Mesenchymal stem cell (in vitro differentiated cells and primary cell): ENCODE measurements around the gene RAD21L1. TPM values are rescaled to one million over a fixed set of nuclear protein-coding genes. Genes with fewer than 3 reads are reported as not detected.
A peak's percentile ranks its signal among the peaks of the same experiment; 100 is the strongest.

Experiments
- DNase-seq: peaks from one replicate; pipeline ENCODE4 v3.0.0-alpha.2; 2013
- H2AFZ ChIP-seq: one replicate; pipeline ENCODE4 v1.6.1; 2013; ENCODE audit warnings: low read depth, mild to moderate bottlenecking, control low read depth, inconsistent platforms, low read length, moderate library complexity
- H2AK5ac ChIP-seq: 2 replicates; pipeline ENCODE4 v1.6.1; 2013; ENCODE audit warnings: low read length, moderate library complexity, mild to moderate bottlenecking, inconsistent platforms; ENCODE audit not compliant: severe bottlenecking
- H2BK120ac ChIP-seq: one replicate; pipeline ENCODE4 v1.6.1; 2013; ENCODE audit warnings: low read depth, mild to moderate bottlenecking, inconsistent platforms, low read length, moderate library complexity
- H2BK12ac ChIP-seq, 2 experiments: one replicate each; pipeline ENCODE4 v1.6.1; 2013; ENCODE audit warnings: inconsistent platforms in 2 of 2, low read length in 2 of 2, mild to moderate bottlenecking in 2 of 2, moderate library complexity in 2 of 2, control low read depth in 1 of 2
- H2BK15ac ChIP-seq: one replicate; pipeline ENCODE4 v1.6.1; 2013; ENCODE audit warnings: mild to moderate bottlenecking, low read depth, inconsistent platforms; ENCODE audit not compliant: poor library complexity, severe bottlenecking
- H2BK5ac ChIP-seq: 2 replicates; pipeline ENCODE4 v1.6.1; 2013; ENCODE audit warnings: low read depth, mild to moderate bottlenecking, low read length, control low read depth, inconsistent platforms; ENCODE audit not compliant: poor library complexity, severe bottlenecking
- H3K14ac ChIP-seq, 2 experiments: one replicate each; pipeline ENCODE4 v1.6.1; 2013; ENCODE audit warnings: inconsistent platforms in 2 of 2, low read length in 2 of 2, control low read depth in 1 of 2, mild to moderate bottlenecking in 1 of 2, moderate library complexity in 1 of 2
- H3K18ac ChIP-seq, 2 experiments: one replicate each; pipeline ENCODE4 v1.6.1; 2013; ENCODE audit warnings: inconsistent platforms in 2 of 2, low read length in 2 of 2, control low read depth in 1 of 2, low read depth in 1 of 2, mild to moderate bottlenecking in 1 of 2
- H3K23ac ChIP-seq, 2 experiments: one replicate each; pipeline ENCODE4 v1.6.1; 2013; ENCODE audit warnings: inconsistent platforms in 2 of 2, low read length in 2 of 2, mild to moderate bottlenecking in 2 of 2, moderate library complexity in 2 of 2, control low read depth in 1 of 2
- H3K27ac ChIP-seq: 2 replicates; pipeline ENCODE4 v1.5.1; 2013; ENCODE audit warnings: mild to moderate bottlenecking, moderate library complexity, low read length, control low read depth, inconsistent platforms; ENCODE audit not compliant: poor library complexity, severe bottlenecking
- H3K27me3 ChIP-seq, 2 experiments: 2 replicates each; pipeline versions ENCODE4 v1.6.1 to v1.7.0; 2013; ENCODE audit warnings: low read length in 2 of 2, mild to moderate bottlenecking in 2 of 2, moderate library complexity in 2 of 2, control low read depth in 1 of 2, inconsistent platforms in 1 of 2; ENCODE audit not compliant: control insufficient read depth in 1 of 2, insufficient read depth in 1 of 2
- H3K36me3 ChIP-seq, 2 experiments: 2 replicates each; pipeline versions ENCODE4 v1.6.1 to v1.7.0; 2013; ENCODE audit warnings: low read length in 2 of 2, control low read depth in 1 of 2, inconsistent platforms in 1 of 2, low read depth in 1 of 2, mild to moderate bottlenecking in 1 of 2; ENCODE audit not compliant: insufficient read depth in 2 of 2, control insufficient read depth in 1 of 2
- H3K4ac ChIP-seq, 2 experiments: one replicate each; pipeline ENCODE4 v1.6.1; 2013; ENCODE audit warnings: inconsistent platforms in 2 of 2, low read length in 2 of 2, mild to moderate bottlenecking in 2 of 2, moderate library complexity in 2 of 2, control low read depth in 1 of 2, low read depth in 1 of 2
- H3K4me1 ChIP-seq: 2 replicates; pipeline ENCODE4 v1.6.1; 2013; ENCODE audit warnings: low read depth, low read length, control low read depth; ENCODE audit not compliant: control insufficient read depth, insufficient read depth
- H3K4me2 ChIP-seq: 2 replicates; pipeline ENCODE4 v1.6.1; 2013; ENCODE audit warnings: low read length, mild to moderate bottlenecking, inconsistent platforms; ENCODE audit not compliant: poor library complexity, severe bottlenecking
- H3K4me3 ChIP-seq, 2 experiments: 2 replicates each; pipeline versions ENCODE4 v1.5.1 to v1.7.0; 2013; ENCODE audit warnings: low read length in 2 of 2, mild to moderate bottlenecking in 2 of 2, control low read depth in 1 of 2, low read depth in 1 of 2; ENCODE audit not compliant: insufficient read depth in 1 of 2
- H3K79me1 ChIP-seq: replicated peaks from 2 replicates; pipeline ENCODE4 v1.6.1; 2013; ENCODE audit warnings: mild to moderate bottlenecking, control low read depth, low read length, inconsistent platforms; ENCODE audit not compliant: poor library complexity, severe bottlenecking
- H3K9ac ChIP-seq: 2 replicates; pipeline ENCODE4 v1.7.0; 2013; ENCODE audit warnings: mild to moderate bottlenecking, low read length, moderate library complexity
- H3K9me3 ChIP-seq: 2 replicates; pipeline ENCODE4 v1.7.0; 2013; ENCODE audit warnings: mild to moderate bottlenecking, low read length; ENCODE audit not compliant: control insufficient read depth
- H4K8ac ChIP-seq: one replicate; pipeline ENCODE4 v1.6.1; 2013; ENCODE audit warnings: inconsistent platforms, mild to moderate bottlenecking, low read length, moderate library complexity
- H4K91ac ChIP-seq: one replicate; pipeline ENCODE4 v1.6.1; 2013; ENCODE audit warnings: mild to moderate bottlenecking, low read length, inconsistent platforms
- WGBS: methylation state at CpG from one replicate; pipeline ENCODE4 v1.1.7; 2013; ENCODE audit warnings: mixed read lengths; 5-methylcytosine and 5-hydroxymethylcytosine counted together
- polyA plus RNA-seq, 2 experiments: library from polyadenylated mRNA; stranded (reverse); fragments of 200-250 nt; gene quantifications; one replicate each; pipeline ENCODE4 v1.2.3, GENCODE V29; 2013

RAD21L1 gene
- 0.23 TPM for polyA plus RNA-seq (2013, experiment 1 of 2)
- 0.29 TPM for polyA plus RNA-seq (2013, experiment 2 of 2)

GRCh38 chr20:1225783-1226654 is at the start of gene RAD21L1:
Gene RAD21L1, plus strand, starts transcription at chr20:1226044. Its CDS starts 2,410 bp downstream, at chr20:1228454.
- Histone ChIP-seq H2BK12ac (peak within 1 kb of the TSS; percentile 9 to 49), H2AK5ac (no peak within 1 kb of the TSS), H2BK15ac (peak within 1 kb of the TSS; percentile 80), H3K4me3 (peak within 1 kb of the TSS; percentile 81 to 83), H3K14ac (peak within 1 kb of the TSS in 1 of 2 experiments; percentile 98), H4K91ac (peak within 1 kb of the TSS; percentile 71), H3K4ac (peak within 1 kb of the TSS; percentile 83 to 95), H3K36me3 (no peaks in the 10 kb centered on the region), H3K4me1 (no peaks in the 10 kb centered on the region), H3K9ac (peak within 1 kb of the TSS; percentile 66), H3K18ac (peak within 1 kb of the TSS; percentile 68 to 95), H3K9me3 (no peaks in the 10 kb centered on the region), H3K23ac (peak within 1 kb of the TSS; percentile 23 to 90), H2BK5ac (no peak within 1 kb of the TSS), H3K79me1 (no peaks in the 10 kb centered on the region), H2BK120ac (peak within 1 kb of the TSS; percentile 99), H4K8ac (peak within 1 kb of the TSS; percentile 87), H3K27me3 (peaks cover 0 to 47% of the 10 kb centered on the region in 2 experiments), H2AFZ (peak within 1 kb of the TSS; percentile 86), H3K27ac (no peak within 1 kb of the TSS), H3K4me2 (peak within 1 kb of the TSS; percentile 99)
- DNase-seq = peak; percentile 80
- under 1% methylated on average over 58 of the region's 88 CpGs for WGBS

GRCh38 chr20:1177680-1178079 is 48.2 kb upstream of the RAD21L1 start:
- H3K79me1 ChIP-seq = no peaks in the 10 kb centered on the region
- H2BK120ac ChIP-seq = no peak overlapping the region
- H3K23ac ChIP-seq = no peak overlapping the region
- no peak overlapping the region for H3K4ac ChIP-seq
- no peak overlapping the region for H2AFZ ChIP-seq
- DNase-seq = peak; percentile 34
- H4K8ac ChIP-seq = no peak overlapping the region
- H3K18ac ChIP-seq = no peak overlapping the region
- H3K27me3 ChIP-seq = peaks cover 3 to 6% of the 10 kb centered on the region in 2 experiments
- no peaks in the 10 kb centered on the region for H3K9me3 ChIP-seq
- H3K36me3 ChIP-seq = peaks cover 22 to 29% of the 10 kb centered on the region in 2 experiments
- no peaks in the 10 kb centered on the region for H3K4me1 ChIP-seq
- no peak overlapping the region for H3K14ac ChIP-seq
- H4K91ac ChIP-seq = no peak overlapping the region
- H3K4me3 ChIP-seq = no peak overlapping the region
- H2BK12ac ChIP-seq = no peak overlapping the region
- H3K27ac ChIP-seq = no peak overlapping the region
- 53% methylated on average over 4 of the region's 5 CpGs for WGBS
- no peak overlapping the region for H3K9ac ChIP-seq
- no peak overlapping the region for H2BK5ac ChIP-seq
- no peak overlapping the region for H2AK5ac ChIP-seq
- no peak overlapping the region for H3K4me2 ChIP-seq
- H2BK15ac ChIP-seq = no peak overlapping the region

GRCh38 chr20:1178103-1178502 is 47.7 kb upstream of the RAD21L1 start:
- DNase-seq = no peak
- H3K4me3 ChIP-seq = no peak overlapping the region
- H2AK5ac ChIP-seq = no peak overlapping the region
- H3K23ac ChIP-seq = no peak overlapping the region
- H3K4me2 ChIP-seq = no peak overlapping the region
- peaks cover 18 to 24% of the 10 kb centered on the region in 2 experiments for H3K36me3 ChIP-seq
- no peak overlapping the region for H3K27ac ChIP-seq
- WGBS = 95% methylated on average over 2 of the region's 3 CpGs
- no peak overlapping the region for H2BK120ac ChIP-seq
- H2BK5ac ChIP-seq = no peak overlapping the region
- H3K4me1 ChIP-seq = no peaks in the 10 kb centered on the region
- no peak overlapping the region for H4K91ac ChIP-seq
- H3K9ac ChIP-seq = no peak overlapping the region
- no peak overlapping the region for H2BK15ac ChIP-seq
- no peaks in the 10 kb centered on the region for H3K9me3 ChIP-seq
- H2BK12ac ChIP-seq = no peak overlapping the region
- H3K14ac ChIP-seq = no peak overlapping the region
- H3K27me3 ChIP-seq = peaks cover 7 to 11% of the 10 kb centered on the region in 2 experiments
- H2AFZ ChIP-seq = no peak overlapping the region
- no peak overlapping the region for H4K8ac ChIP-seq
- H3K79me1 ChIP-seq = no peaks in the 10 kb centered on the region
- H3K4ac ChIP-seq = no peak overlapping the region
- H3K18ac ChIP-seq = no peak overlapping the region

GRCh38 chr20:1178623-1179022 is 47.2 kb upstream of the RAD21L1 start:
- no peak for DNase-seq
- Histone ChIP-seq H3K14ac (no peak overlapping the region), H4K91ac (no peak overlapping the region), H2BK15ac (no peak overlapping the region), H3K4me1 (no peaks in the 10 kb centered on the region), H3K9me3 (no peaks in the 10 kb centered on the region), H2BK12ac (no peak overlapping the region), H3K36me3 (peaks cover 13 to 21% of the 10 kb centered on the region in 2 experiments), H3K27me3 (peaks cover 12 to 16% of the 10 kb centered on the region in 2 experiments), H3K18ac (no peak overlapping the region), H3K9ac (no peak overlapping the region), H4K8ac (no peak overlapping the region), H2BK120ac (no peak overlapping the region), H3K27ac (no peak overlapping the region), H2AFZ (no peak overlapping the region), H3K4me2 (no peak overlapping the region), H3K4me3 (no peak overlapping the region), H3K23ac (no peak overlapping the region), H3K4ac (no peak overlapping the region), H3K79me1 (no peaks in the 10 kb centered on the region), H2AK5ac (no peak overlapping the region), H2BK5ac (no peak overlapping the region)
- over 99% methylated on average over 3 of the region's 3 CpGs for WGBS
